ENCODE measurements around the gene PFDN2.
A peak's percentile ranks its signal among the peaks of the same experiment; 100 is the strongest.
"Not testable (repeated sequence)": the region's sequence is repeated elsewhere in the genome, so short reads cannot be mapped to it uniquely, and the experiment has no call there.

PFDN2 gene

GRCh38 chr1:161079436-161080110, 38.3 kb downstream of the PFDN2 start:
- no peak for DNase-seq

- no peak for DNase-seq
These were observed 40.4 kb downstream of the PFDN2 start for GRCh38 chr1:161077426-161077825.

- no peak for DNase-seq
These were observed 41.4 kb downstream of the PFDN2 start for GRCh38 chr1:161076410-161076809.

- DNase-seq = no peak
These were observed 43.0 kb downstream of the PFDN2 start for GRCh38 chr1:161074676-161075368.

GRCh38 chr1:161073474-161074121, 44.2 kb downstream of the PFDN2 start:
- no peak for DNase-seq

GRCh38 chr1:161072751-161073449, 44.9 kb downstream of the PFDN2 start:
- no peak for DNase-seq

- peak; percentile 67 for DNase-seq
These were observed 45.9 kb downstream of the PFDN2 start for GRCh38 chr1:161071886-161072371.

GRCh38 chr1:161070761-161071160, 47.1 kb downstream of the PFDN2 start:
- no peak for DNase-seq

- DNase-seq = peak; percentile 89
These were observed 48.0 kb downstream of the PFDN2 start, which contains the start of gene ARHGAP30 for GRCh38 chr1:161069731-161070270. ARHGAP30 (minus strand) TSS chr1:161069891; CDS start chr1:161069624, 267 bp downstream.

GRCh38 chr1:161069241-161069640, 48.6 kb downstream of the PFDN2 start:
- no peak for DNase-seq

- peak; percentile 87 for DNase-seq
These were observed 49.3 kb downstream of the PFDN2 start for GRCh38 chr1:161068306-161069234.

GRCh38 chr1:161066694-161067093, 51.1 kb downstream of the PFDN2 start:
- DNase-seq = peak; percentile 33

- DNase-seq = not testable (repeated sequence)
These were observed 52.2 kb downstream of the PFDN2 start for GRCh38 chr1:161065681-161066080.

GRCh38 chr1:161063936-161064335, 53.9 kb downstream of the PFDN2 start:
- DNase-seq = not testable (repeated sequence)

- no peak for DNase-seq
These were observed 56.4 kb downstream of the PFDN2 start for GRCh38 chr1:161061419-161061818.

- DNase-seq = no peak
These were observed 58.5 kb downstream of the PFDN2 start for GRCh38 chr1:161059293-161059692.

- no peak for DNase-seq
These were observed 63.0 kb downstream of the PFDN2 start for GRCh38 chr1:161054805-161055204.

- DNase-seq = no peak
These were observed 63.6 kb downstream of the PFDN2 start for GRCh38 chr1:161054232-161054631.

GRCh38 chr1:161052899-161053298, 64.9 kb downstream of the PFDN2 start:
- DNase-seq = no peak

- DNase-seq = no peak
These were observed 66.6 kb downstream of the PFDN2 start for GRCh38 chr1:161051219-161051618.

All from activated CD4-positive, alpha-beta T cell treated with anti-CD3 and anti-CD28 coated beads for 48 hours (primary cell).